ENCODE data around the gene NMNAT2. TPM values are rescaled to one million over a fixed set of nuclear protein-coding genes. Genes with fewer than 3 reads are reported as not detected.

The NMNAT2 gene
- total RNA-seq, 6 donors from 2014 or later: 0.13 to 0.72 (median 0.17) TPM; not detected in 2

DNA sequence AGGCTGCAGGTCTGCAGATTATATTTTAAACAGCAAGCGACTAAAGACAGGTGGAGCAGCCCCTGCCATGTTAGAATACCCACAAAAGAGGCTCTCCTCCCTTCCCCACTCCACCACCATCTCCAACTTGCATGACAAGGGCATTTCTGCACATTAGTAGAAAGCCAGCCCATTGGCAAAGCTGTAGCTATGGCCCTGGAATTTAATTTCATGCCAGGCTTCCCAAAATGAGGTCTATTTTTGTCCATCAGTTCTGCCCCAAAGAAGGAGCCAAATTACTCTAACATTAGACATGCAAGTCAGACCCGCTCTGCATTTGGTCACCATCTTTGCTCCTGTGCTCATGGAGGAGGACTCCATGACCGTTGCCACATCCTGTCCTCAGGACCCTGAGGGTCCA lies 116.9 kb downstream of the NMNAT2 start:
- Histone ChIP-seq H3K4me1 (no peaks in the 10 kb centered on the region), H3K36me3 (no peaks in the 10 kb centered on the region), H3K4me3 (no peak overlapping the region), H3K9me3 (no peaks in the 10 kb centered on the region), H3K27ac (no peak overlapping the region), H3K27me3 (no peaks in the 10 kb centered on the region)
- no peak for ATAC-seq (ENCODE audit: low FRiP score in 2 of 2)
- no peak for DNase-seq
- WGBS, 2 donors: 57 to 74% methylated on average over 3 of the region's 3 CpGs
- no peak for TF ChIP-seq POLR2A (IDR thresholded peaks at IDR 0.05)
- no peak for TF ChIP-seq EP300 (IDR thresholded peaks at IDR 0.05)
- TF ChIP-seq, protein P1, sequence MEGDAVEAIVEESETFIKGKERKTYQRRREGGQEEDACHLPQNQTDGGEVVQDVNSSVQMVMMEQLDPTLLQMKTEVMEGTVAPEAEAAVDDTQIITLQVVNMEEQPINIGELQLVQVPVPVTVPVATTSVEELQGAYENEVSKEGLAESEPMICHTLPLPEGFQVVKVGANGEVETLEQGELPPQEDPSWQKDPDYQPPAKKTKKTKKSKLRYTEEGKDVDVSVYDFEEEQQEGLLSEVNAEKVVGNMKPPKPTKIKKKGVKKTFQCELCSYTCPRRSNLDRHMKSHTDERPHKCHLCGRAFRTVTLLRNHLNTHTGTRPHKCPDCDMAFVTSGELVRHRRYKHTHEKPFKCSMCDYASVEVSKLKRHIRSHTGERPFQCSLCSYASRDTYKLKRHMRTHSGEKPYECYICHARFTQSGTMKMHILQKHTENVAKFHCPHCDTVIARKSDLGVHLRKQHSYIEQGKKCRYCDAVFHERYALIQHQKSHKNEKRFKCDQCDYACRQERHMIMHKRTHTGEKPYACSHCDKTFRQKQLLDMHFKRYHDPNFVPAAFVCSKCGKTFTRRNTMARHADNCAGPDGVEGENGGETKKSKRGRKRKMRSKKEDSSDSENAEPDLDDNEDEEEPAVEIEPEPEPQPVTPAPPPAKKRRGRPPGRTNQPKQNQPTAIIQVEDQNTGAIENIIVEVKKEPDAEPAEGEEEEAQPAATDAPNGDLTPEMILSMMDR (IDR thresholded peaks at IDR 0.05): no peak
- TF ChIP-seq POLR2AphosphoS5 (IDR thresholded peaks at IDR 0.05): no peak

DNA sequence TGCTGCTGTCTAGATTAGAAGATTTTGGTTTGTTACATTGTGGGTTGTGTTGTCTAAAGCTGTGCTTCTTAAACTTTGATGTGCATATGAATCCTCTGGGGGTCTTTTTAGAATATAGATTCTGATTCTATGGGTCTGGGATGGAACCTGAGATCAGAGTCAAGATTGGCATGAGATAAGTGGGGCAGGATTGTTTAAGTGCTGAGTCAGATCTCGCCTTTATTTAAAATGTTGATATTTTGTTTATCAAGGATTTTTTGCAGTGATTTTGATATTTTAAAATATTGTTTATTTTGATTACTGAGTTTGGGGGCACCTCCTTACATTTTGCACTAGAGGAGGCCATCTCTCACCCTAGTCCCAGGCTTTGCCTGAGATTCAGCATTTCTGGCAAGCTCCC lies 117.4 kb downstream of the NMNAT2 start:
- no peak for TF ChIP-seq POLR2AphosphoS5 (IDR thresholded peaks at IDR 0.05)
- TF ChIP-seq, protein P1 (IDR thresholded peaks at IDR 0.05): no peak
- TF ChIP-seq EP300 (IDR thresholded peaks at IDR 0.05): no peak
- no peak for TF ChIP-seq POLR2A (IDR thresholded peaks at IDR 0.05)
- no peak overlapping the region for H3K4me3 ChIP-seq
- H3K9me3 ChIP-seq: no peaks in the 10 kb centered on the region
- H3K27ac ChIP-seq: no peak overlapping the region
- 84 to 88% methylated on average over 1 of the region's 1 CpG for WGBS, 2 donors
- ATAC-seq (ENCODE audit: low FRiP score in 2 of 2) (no peak), DNase-seq (no peak)
- no peaks in the 10 kb centered on the region for H3K36me3 ChIP-seq
- no peaks in the 10 kb centered on the region for H3K27me3 ChIP-seq
- H3K4me1 ChIP-seq: no peaks in the 10 kb centered on the region

DNA sequence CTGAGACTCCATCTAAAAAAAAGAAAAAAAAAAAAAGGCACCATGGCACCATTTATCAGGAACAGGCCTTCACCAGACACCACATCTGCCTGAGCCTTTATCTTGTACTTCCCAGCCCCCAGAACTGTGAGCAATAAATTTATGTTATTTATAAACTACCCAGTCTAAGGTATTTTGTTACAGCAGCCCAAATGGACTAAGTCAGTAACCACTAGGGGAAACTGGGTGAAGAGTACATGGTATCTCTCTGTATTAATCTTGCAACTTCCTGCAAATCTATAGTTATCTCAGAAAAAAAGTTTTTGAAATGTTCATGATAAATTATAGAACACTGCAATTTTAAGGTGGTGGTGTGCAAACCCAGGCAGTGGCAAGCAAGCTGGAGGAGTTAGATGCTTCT lies 117.8 kb downstream of the NMNAT2 start:
- no peak for DNase-seq
- Histone ChIP-seq H3K27me3 (no peaks in the 10 kb centered on the region), H3K36me3 (no peaks in the 10 kb centered on the region), H3K4me1 (no peaks in the 10 kb centered on the region), H3K27ac (no peak overlapping the region), H3K4me3 (no peak overlapping the region), H3K9me3 (no peaks in the 10 kb centered on the region)
- ATAC-seq (ENCODE audit: low FRiP score in 2 of 2): no peak
- TF ChIP-seq, protein P1 (IDR thresholded peaks at IDR 0.05): no peak
- TF ChIP-seq POLR2AphosphoS5 (IDR thresholded peaks at IDR 0.05) (no peak), EP300 (IDR thresholded peaks at IDR 0.05) (no peak), POLR2A (IDR thresholded peaks at IDR 0.05) (no peak)

DNA sequence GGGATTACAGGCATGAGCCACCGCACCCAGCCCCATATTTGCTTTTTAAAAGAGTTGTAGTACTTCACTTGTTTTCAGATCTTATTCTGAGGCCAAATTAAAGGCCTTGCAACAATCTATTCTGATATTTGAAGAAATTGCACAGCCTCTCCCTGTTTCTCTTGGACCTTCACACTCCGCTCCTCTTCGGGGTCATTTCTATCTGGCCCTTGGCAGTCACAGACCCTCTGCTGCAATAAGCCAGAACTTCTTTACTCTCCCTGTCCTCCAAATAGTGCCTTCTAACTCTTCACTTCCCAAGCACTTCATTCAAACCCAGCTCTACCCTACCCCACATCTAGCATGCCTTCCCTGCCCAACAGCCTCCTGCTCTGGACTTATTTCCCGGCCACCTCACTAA lies 121.4 kb downstream of the NMNAT2 start:
- Histone ChIP-seq H3K27me3 (no peaks in the 10 kb centered on the region), H3K36me3 (no peaks in the 10 kb centered on the region), H3K4me1 (no peaks in the 10 kb centered on the region), H3K27ac (no peak overlapping the region), H3K9me3 (no peaks in the 10 kb centered on the region), H3K4me3 (no peak overlapping the region)
- DNase-seq: no peak
- 89 to 92% methylated on average over 4 of the region's 4 CpGs for WGBS, 2 donors
- no peak for ATAC-seq (ENCODE audit: low FRiP score in 2 of 2)
- TF ChIP-seq EP300 (IDR thresholded peaks at IDR 0.05): no peak
- no peak for TF ChIP-seq POLR2A (IDR thresholded peaks at IDR 0.05)
- no peak for TF ChIP-seq POLR2AphosphoS5 (IDR thresholded peaks at IDR 0.05)
- TF ChIP-seq, protein P1 (IDR thresholded peaks at IDR 0.05): no peak

DNA sequence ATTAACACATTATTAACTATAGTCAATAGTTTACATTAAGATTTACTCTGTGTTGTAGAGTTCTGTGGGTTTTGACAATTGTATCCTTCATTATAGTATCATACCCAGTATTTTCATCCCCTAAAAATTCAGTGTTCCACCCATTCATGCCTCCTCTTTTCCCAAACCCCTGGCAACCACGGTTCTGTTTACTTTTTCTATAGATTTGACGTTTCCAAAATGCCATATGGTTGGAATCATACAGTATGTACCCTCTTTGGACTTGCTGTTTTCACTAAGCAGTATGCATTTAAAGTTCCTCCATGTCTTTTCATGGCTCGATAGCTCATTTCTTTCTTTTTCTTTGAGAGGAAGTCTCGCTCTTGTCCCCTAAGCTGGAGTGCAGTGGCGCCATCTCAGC lies 122.7 kb downstream of the NMNAT2 start:
- Histone ChIP-seq H3K27me3 (no peaks in the 10 kb centered on the region), H3K4me3 (no peak overlapping the region), H3K9me3 (no peaks in the 10 kb centered on the region), H3K27ac (no peak overlapping the region), H3K36me3 (no peaks in the 10 kb centered on the region), H3K4me1 (no peaks in the 10 kb centered on the region)
- TF ChIP-seq, protein P1 (IDR thresholded peaks at IDR 0.05): no peak
- TF ChIP-seq POLR2AphosphoS5 (IDR thresholded peaks at IDR 0.05) (no peak), POLR2A (IDR thresholded peaks at IDR 0.05) (no peak), EP300 (IDR thresholded peaks at IDR 0.05) (no peak)
- no peak for ATAC-seq (ENCODE audit: low FRiP score in 2 of 2)
- no peak for DNase-seq
- 70 to 78% methylated on average over 5 of the region's 5 CpGs for WGBS, 2 donors

All from upper lobe of left lung (tissue), 6 donors.